Hematopoietic multipotent progenitor cell treated with erythropoietin and hydrocortisone succinate and interleukin-3 and kit ligand, for 15 days (in vitro differentiated cells): ENCODE results near the gene ITPR2.
A peak's percentile ranks its signal among the peaks of the same experiment; 100 is the strongest.
"Not testable (repeated sequence)": the region's sequence is repeated elsewhere in the genome, so short reads cannot be mapped to it uniquely, and the experiment has no call there.

ENCODE experiments used
- DNase-seq: peaks from one replicate; pipeline ENCODE4 v3.0.0-alpha.2; 2015; ENCODE audit warnings: low spot score

ITPR2 gene

GRCh38 chr12:26786865-26787514 is 46.0 kb downstream of the ITPR2 start:
- no peak for DNase-seq

- no peak for DNase-seq
Observed at GRCh38 chr12:26786491-26786864, 46.5 kb downstream of the ITPR2 start.

DNA sequence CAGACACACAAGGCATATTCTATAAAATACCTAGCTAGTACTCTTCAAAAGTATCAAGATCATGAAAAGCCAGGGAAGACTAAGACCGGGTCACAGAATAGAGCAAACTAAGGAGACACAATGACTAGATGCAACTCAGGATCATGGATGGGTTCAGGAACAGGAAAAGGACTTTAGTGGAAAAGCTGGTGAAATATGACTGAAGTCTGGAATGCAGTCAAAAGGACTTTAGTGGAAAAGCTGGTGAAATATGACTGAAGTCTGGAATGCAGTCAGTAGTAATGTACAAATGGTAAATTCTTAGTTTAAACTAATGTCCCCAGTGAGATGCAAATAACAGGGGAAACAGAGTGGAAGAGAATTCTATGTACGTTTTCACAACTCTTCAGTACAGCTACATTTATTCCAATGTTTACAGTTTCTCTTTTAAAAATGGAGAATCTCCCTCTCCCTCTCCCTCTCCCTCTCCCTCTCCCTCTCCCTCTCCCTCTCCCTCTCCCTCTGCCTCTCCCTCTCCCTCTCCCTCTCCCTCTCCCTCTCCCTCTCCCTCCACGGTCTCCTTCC is 49.1 kb downstream of the ITPR2 start:
- DNase-seq: not testable (repeated sequence)

DNA sequence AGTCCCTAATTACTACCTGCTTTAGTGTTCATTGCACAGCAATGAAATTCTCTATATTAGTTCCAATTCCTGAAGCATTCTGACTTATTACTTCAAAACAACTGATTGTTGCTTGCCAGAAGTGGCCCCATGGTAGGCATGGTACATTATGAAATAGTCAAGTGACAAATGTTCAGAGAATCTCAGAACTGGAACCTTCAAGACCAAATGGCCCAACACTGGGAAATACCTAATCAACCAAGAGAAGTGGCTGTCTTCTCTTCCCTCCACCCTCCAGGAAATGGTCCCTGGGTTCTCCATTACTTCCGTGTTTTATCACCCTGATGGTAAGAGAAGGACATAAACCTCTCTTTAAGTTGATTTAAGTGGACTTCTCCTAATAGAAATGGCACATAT is 49.9 kb downstream of the ITPR2 start:
- DNase-seq: no peak

GRCh38 chr12:26782372-26783130 is 50.4 kb downstream of the ITPR2 start:
- no peak for DNase-seq

- DNase-seq: peak; percentile 25
Observed at GRCh38 chr12:26780656-26781055, 52.3 kb downstream of the ITPR2 start.

DNA sequence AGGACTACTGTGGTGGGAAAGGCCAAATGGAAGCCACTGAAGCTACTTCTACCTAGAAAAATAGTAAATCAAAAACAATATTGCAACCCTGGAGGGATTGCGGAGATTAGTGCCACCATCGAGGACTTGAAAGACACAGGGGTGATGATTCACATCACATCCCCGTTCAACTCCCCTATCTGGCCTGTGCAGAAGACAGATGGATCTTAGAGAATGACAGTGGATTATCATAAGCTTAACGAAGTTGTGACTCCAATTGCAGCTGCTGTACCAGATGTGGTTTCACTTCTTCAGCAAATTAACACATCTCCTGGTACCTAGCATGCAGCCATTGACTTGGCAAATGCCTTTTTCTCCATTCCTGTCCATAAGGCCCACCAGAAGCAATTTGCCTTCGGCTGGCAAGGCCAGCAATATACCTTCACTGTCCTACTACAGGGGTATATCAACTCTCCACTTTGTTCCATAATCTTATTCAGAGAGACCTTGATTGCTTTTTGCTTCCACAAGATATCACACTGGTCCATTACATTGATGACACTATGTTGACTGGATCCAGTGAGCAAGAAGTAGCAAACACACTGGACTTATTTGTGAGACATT is 54.7 kb downstream of the ITPR2 start:
- not testable (repeated sequence) for DNase-seq

GRCh38 chr12:26777236-26777635 is 55.8 kb downstream of the ITPR2 start:
- no peak for DNase-seq

DNA sequence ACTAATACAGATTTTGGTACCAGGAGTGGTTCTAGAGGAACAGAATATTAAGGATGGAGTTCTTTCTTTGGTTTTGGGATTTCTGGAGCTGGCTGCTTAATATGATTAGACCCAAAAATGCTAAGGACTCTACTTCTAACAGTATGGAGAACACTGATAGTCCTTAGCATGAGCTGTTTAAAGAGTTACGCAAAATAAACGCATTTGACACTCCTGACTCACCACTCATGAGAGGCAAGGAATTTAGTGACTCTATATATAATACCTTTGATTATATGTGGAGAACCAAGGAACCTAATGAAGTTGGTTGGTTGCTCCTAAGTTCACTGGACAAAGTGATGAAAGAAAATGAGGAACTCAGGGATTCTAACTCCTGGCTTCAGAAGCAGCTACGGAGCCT is 57.0 kb downstream of the ITPR2 start:
- not testable (repeated sequence) for DNase-seq

DNA sequence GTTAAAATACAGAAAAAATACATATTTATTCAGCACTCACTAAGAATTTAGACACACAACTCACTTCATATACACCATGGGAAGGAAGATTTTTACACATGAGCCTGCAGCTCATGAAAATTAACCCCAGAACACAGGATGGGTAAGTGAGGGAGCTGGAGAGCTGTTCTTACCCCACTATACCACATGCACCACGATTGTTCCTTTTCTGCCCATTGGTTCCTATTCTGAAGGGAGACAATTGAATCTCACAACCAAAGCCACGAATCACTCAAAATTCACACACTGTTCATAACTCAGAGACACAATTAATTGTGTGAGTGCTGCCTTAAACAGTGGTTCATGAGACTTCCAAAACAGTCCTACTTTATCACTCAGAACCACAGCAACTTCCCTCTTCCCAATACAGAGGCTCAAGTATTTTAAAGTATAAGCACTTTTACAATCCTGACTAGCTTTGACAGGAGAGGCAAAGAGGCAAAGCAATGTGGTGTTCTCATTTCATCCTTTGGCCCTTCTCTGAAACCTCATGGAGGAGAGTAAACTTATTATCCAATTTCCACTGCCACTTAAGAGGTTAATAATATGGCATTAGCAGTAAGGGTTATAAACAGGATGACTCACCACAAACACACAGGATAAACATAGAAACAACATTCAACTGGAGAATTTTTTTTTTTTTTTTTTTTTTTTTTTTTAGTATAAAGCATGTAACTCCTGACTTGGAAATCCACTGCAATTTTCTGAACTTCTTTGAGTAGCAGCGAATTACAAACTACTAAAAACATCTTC is 59.5 kb downstream of the ITPR2 start:
- DNase-seq: peak; percentile 12

- no peak for DNase-seq
Observed at GRCh38 chr12:26771861-26772260, 61.1 kb downstream of the ITPR2 start.

DNA sequence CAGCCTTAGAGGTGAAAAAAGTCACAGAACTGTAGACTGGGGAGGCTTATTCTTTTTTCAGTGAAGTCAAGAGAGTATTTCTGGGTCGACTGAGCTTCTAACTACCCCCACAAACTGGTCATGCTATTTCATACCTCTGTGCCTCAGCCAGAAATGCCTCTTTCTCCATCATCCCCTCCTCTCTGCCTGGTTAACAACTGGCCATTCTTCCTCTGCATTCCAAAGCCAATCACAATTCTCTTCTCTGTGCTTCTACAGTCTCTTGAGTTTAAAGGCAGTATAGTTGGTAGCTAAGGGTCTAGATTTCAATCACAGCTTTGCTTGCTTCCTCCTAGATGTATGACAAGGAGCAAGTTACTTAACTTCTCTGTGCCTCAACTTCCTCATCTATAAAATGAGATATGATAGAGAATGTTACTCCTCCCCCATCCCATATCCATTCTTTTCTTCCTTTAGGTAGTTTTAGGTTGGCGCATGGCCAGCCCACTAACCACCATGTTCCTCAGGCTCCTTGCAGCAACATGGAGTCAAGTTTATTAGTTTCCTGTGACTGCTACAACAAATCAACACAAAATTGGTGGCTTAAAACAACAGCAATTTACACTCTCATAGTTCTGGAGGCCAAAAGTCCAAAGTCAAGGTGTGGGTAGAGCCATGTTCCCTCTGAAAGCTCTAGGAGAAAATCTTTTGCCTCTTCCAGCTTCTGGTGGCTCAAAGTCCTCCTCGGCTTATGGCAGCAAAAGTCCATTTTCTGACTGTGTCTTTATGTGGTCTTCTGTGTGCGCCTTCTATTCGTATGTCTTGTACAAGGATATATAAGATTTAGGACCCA is 62.5 kb downstream of the ITPR2 start:
- no peak for DNase-seq

GRCh38 chr12:26769611-26770010 is 63.4 kb downstream of the ITPR2 start:
- DNase-seq: no peak

DNA sequence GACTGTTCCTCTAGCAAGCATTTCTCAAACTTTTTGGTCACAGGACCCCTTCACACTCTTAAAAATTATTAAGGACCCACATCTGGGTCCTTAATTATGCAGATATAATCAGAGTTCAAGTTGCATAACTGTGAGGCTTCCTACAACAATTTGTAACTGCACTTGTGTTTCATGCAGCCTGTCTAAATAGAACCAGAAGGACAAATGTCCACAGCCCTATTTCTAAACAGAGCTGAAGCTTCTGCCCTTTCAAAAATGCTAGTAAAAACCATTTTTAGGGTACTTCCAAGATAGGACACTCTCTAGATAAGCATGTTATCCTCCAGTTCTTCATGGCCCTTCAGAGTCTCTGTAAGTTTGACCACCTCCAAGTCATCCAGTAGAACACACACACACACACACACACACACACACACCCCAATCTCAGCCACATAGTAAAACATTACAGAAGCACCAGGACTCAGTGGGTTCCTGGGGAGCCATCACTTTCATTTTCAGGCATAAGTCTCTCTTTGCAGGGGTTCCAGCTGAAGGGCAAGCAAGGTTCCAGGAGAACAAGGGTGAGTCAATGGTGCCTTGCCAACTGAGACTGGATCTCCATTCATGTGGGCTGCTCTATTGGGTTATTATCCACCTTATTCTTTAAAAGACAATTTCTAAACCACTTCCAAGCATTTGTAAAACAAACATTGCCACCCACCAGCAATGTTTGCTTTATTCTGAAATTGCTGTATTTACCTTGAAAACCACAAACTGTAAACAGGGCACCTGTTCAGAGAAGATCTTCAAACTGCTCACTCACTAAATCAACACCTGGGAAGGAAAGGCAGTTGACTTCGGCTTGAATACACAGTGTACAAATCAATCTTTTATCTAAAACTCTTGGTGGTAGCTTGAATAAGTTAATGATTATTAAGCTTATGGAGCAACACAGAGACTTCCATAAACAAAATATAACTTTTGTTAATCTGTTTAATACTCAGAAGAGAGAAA is 64.1 kb downstream of the ITPR2 start:
- DNase-seq: no peak

DNA sequence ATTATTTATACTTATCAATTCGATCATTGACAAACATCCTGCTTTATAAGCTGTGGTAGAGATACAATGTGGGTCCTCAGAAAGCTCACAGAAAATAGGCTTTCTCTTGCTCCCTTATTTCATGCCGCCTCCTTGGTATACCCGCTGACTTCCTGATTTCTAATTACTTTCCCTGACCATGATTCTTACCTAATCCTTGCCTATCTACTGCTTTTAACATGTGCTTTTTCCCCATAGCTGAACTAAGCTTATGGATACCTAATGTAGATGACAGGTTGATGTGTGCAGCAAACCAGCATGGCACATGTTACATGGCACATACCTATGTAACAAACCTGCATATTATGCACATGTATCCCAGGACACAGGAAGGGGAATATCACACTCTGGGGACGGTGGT is 65.1 kb downstream of the ITPR2 start:
- DNase-seq: no peak

DNA sequence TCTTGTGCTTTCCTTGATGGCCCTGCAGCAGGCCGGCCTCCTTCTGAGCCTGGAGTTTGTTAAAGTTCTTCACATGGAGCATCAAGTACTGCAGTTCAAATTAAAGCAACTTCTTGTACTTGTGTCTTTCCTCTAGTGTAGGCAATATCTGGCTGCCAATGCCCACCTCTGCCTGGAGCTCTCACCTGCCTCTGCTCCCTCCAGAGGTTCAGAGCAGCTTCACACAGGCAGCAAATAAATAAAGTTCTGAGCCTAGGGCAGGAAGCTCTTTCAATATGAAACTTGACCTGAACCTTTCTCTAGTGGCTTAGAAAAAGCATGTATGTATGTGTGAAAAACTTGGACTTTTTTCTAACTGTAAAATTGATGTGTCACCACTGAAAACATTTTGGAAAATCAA is 65.9 kb downstream of the ITPR2 start:
- no peak for DNase-seq

DNA sequence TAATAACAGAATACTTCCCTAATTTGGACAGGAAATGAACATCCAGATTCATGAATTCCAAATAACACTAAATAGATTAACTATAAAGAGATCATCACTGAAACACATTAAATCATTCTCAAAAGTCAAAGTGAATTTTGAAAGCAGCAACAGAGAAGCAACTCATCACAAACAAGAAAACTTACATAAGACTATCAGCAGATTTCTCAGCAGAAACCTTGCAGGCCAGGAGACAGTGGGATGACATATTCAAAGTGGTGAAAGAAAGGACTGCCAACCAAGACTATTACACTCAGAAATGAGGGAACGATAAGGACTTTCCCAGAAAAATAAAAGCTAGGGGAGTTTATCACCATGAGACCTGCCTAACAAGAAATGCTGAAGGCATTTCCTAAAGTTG is 70.8 kb downstream of the ITPR2 start:
- no peak for DNase-seq

DNA sequence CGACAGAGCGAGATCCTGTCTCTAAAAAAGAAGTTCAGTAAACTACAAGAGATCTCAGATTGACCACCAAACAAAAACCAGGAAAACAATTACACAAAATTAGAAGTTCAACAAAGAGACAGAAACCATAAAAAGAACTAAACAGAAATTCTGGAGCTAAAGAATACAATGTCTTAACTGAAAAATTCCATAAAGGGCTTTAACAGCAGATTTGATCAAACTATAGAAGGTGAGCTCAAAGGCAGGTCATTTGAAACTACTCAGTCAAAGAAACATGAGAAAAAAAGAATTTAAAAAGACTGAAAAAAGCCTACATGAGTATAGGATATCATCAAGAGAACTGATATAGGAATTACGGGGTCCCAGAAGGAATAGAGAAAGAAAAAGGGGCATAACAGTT is 71.2 kb downstream of the ITPR2 start:
- no peak for DNase-seq

DNA sequence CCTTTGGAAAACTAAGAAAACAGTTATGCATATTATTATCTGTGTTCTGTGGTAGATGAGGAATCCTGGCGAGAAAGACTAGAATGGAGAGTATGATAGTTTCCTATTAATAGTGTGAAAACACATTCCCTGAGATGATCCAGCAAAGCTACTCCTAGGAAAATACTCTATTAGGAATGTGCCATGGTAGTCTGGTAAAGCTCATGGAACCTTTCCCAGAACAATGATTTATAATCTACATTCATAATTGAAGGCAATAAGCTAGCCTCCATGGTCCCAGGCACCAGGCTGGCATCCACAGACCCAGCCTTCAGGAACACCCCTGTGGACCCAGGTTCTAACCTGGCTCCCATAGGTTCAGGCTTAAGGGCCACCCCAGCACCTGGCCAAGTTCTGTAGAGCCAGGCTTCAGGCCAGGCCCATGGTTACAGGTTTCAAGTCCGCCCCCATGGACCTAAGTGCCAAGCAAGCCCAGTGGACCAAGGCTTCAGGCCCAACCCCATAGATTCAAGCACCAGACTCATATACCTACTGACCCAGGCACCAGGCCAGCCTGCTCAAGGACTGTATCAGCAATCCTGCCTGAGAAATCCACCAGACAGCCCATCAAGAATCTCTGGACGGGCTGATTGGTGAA is 72.2 kb downstream of the ITPR2 start:
- no peak for DNase-seq

GRCh38 chr12:26755362-26755761 is 77.6 kb downstream of the ITPR2 start:
- DNase-seq: not testable (repeated sequence)
